Panc1 (cell line): ENCODE results near the gene FOXO1. TPM values are rescaled to one million over a fixed set of nuclear protein-coding genes. Genes with fewer than 3 reads are reported as not detected.

Experiments used
- ATAC-seq: fragments of 200-7000 bp; cut with Tn5 transposase; 2 replicates; pipeline ENCODE4 v1.9.1; 2020; ENCODE audit warnings: mild to moderate bottlenecking, moderate library complexity
- BruUV-seq: library from RNA; stranded (reverse); fragments of 400-500 nt; replicated peaks from 2 replicates; lab custom pipeline; 2021; lab: Mats Ljungman, UMichigan
- CTCF ChIA-PET: fragments of 300-600 bp; sonication (Branson Sonifier 250); formaldehyde crosslinking; loops from one replicate; lab custom pipeline; 2022; ENCODE audit warnings: antibody characterized with exemption; lab: Charles Lee
- POLR2A ChIA-PET: fragments of 300-600 bp; sonication (Branson Sonifier 250); formaldehyde crosslinking; loops from one replicate; lab custom pipeline; 2022; ENCODE audit warnings: antibody characterized with exemption; lab: Charles Lee
- DNase-seq: peaks from one replicate; pipeline ENCODE4 v3.0.0-alpha.2; 2010; ENCODE audit warnings: low read depth, low spot score
- H3K27ac ChIP-seq: 2 replicates; pipeline ENCODE4 v1.5.1; 2011; ENCODE audit warnings: mild to moderate bottlenecking, low read length, inconsistent platforms
- H3K27me3 ChIP-seq: fragments of 200-500 bp; sonication (Bioruptor generic); 2 replicates; pipeline ENCODE4 v1.6.0; 2014; ENCODE audit warnings: low read length, inconsistent platforms; ENCODE audit not compliant: control insufficient read depth, insufficient read depth
- H3K36me3 ChIP-seq: fragments of 200-500 bp; sonication (Bioruptor generic); 2 replicates; pipeline ENCODE4 v1.5.1; 2014; ENCODE audit warnings: inconsistent platforms, mild to moderate bottlenecking, low read length, moderate library complexity; ENCODE audit not compliant: control insufficient read depth, insufficient read depth
- H3K4me1 ChIP-seq: 2 replicates; pipeline ENCODE4 v1.5.1; 2011; ENCODE audit warnings: inconsistent platforms, mild to moderate bottlenecking, low read length, moderate library complexity; ENCODE audit not compliant: control insufficient read depth, insufficient read depth
- H3K4me3 ChIP-seq, 2 experiments: 2 replicates each; pipeline ENCODE4 v1.5.1; 2011 to 2012; ENCODE audit warnings: low read depth in 2 of 2, low read length in 2 of 2, mild to moderate bottlenecking in 2 of 2, inconsistent platforms in 1 of 2, moderate library complexity in 1 of 2
- H3K9me3 ChIP-seq: fragments of 200-500 bp; sonication (Bioruptor generic); 2 replicates; pipeline ENCODE4 v1.5.1; 2014; ENCODE audit warnings: low read depth, mild to moderate bottlenecking, inconsistent platforms, low read length, moderate library complexity; ENCODE audit not compliant: control insufficient read depth, insufficient read depth
- POLR2AphosphoS5 ChIP-seq: IDR thresholded peaks from 2 replicates; pipeline ENCODE4 v1.6.1; 2012; ENCODE audit warnings: mild to moderate bottlenecking, low read depth, low read length, moderate library complexity
- SIN3A ChIP-seq: IDR thresholded peaks from 2 replicates; pipeline ENCODE4 v1.6.1; 2012; ENCODE audit warnings: low read depth, mild to moderate bottlenecking, low read length, moderate library complexity, borderline replicate concordance; ENCODE audit not compliant: insufficient read depth
- TCF7L2 ChIP-seq: IDR thresholded peaks from 2 replicates; pipeline ENCODE4 v1.6.1; 2011; ENCODE audit warnings: mild to moderate bottlenecking, low read depth, low read length, inconsistent platforms
- in situ Hi-C: cut with HindIII; loops from 2 replicates; pipeline ENCODE4 v1.10.0; 2016; ENCODE audit warnings: low sequenced_read_pairs, low pct_unique_long_range_greater_than_20kb
- intact Hi-C: fragments of 100-400 bp; cut with micrococcal nuclease; formaldehyde crosslinking; loops from one replicate; pipeline ENCODE4 v1.10.0; 2022; ENCODE audit not compliant: unreplicated experiment
- total RNA-seq: library from RNA; stranded (reverse); gene quantifications from one replicate; pipeline ENCODE4 v1.2.1, GENCODE V29; 2021; ENCODE audit not compliant: unreplicated experiment
- TF ChIP-seq, protein P1 (sequence below): fragments of 450-650 bp; IDR thresholded peaks from 2 replicates; pipeline ENCODE4 v1.5.1; 2017; ENCODE audit warnings: mild to moderate bottlenecking
- TF ChIP-seq, protein P2 (sequence below), 2 experiments: IDR thresholded peaks; 2 replicates each; pipeline ENCODE4 v1.6.1; 2011 to 2012; ENCODE audit warnings: low read depth in 2 of 2, control low read depth in 1 of 2, low read length in 1 of 2, mild to moderate bottlenecking in 1 of 2, moderate library complexity in 1 of 2; ENCODE audit not compliant: insufficient read depth in 1 of 2

FOXO1 gene
- total RNA-seq, 1 experiment from 2014 or later: 2.1 TPM

DNA sequence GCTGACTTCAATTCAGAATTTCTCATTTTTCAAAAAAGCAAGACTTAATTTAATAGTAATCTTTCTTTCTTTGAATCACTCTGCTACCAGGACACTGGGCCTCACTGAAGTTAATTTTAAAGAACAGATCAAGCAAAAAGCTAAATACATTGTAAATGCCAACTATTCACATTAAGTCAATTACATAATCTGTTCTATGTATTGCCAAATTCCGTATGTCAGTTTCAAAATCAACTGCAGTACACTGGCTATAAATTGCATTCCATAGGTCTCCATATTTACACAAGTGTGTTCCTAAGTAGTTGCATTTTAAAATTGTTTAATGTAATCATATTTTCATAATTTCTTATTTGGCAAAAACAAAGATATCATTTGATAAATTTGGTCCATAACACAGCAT lies 10.1 kb downstream of the FOXO1 start:
- BruUV-seq: no TSS peak
- Histone ChIP-seq H3K27ac (no peak overlapping the region), H3K4me1 (no peaks in the 10 kb centered on the region), H3K27me3 (no peaks in the 10 kb centered on the region), H3K36me3 (no peaks in the 10 kb centered on the region), H3K4me3 (no peak overlapping the region), H3K9me3 (no peaks in the 10 kb centered on the region)
- DNase-seq (no peak), ATAC-seq (no peak)
- POLR2A ChIA-PET: no interaction called here
- in situ Hi-C loops: no loop called here
- CTCF ChIA-PET: interaction anchor here (0.6 kb wide), 1 partner anchor 1288 kb away, joined by 5 read pairs; no protein-coding TSS in a partner anchor
- intact Hi-C loops: no loop called here
- TF ChIP-seq, protein P1, sequence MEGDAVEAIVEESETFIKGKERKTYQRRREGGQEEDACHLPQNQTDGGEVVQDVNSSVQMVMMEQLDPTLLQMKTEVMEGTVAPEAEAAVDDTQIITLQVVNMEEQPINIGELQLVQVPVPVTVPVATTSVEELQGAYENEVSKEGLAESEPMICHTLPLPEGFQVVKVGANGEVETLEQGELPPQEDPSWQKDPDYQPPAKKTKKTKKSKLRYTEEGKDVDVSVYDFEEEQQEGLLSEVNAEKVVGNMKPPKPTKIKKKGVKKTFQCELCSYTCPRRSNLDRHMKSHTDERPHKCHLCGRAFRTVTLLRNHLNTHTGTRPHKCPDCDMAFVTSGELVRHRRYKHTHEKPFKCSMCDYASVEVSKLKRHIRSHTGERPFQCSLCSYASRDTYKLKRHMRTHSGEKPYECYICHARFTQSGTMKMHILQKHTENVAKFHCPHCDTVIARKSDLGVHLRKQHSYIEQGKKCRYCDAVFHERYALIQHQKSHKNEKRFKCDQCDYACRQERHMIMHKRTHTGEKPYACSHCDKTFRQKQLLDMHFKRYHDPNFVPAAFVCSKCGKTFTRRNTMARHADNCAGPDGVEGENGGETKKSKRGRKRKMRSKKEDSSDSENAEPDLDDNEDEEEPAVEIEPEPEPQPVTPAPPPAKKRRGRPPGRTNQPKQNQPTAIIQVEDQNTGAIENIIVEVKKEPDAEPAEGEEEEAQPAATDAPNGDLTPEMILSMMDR: no peak

DNA sequence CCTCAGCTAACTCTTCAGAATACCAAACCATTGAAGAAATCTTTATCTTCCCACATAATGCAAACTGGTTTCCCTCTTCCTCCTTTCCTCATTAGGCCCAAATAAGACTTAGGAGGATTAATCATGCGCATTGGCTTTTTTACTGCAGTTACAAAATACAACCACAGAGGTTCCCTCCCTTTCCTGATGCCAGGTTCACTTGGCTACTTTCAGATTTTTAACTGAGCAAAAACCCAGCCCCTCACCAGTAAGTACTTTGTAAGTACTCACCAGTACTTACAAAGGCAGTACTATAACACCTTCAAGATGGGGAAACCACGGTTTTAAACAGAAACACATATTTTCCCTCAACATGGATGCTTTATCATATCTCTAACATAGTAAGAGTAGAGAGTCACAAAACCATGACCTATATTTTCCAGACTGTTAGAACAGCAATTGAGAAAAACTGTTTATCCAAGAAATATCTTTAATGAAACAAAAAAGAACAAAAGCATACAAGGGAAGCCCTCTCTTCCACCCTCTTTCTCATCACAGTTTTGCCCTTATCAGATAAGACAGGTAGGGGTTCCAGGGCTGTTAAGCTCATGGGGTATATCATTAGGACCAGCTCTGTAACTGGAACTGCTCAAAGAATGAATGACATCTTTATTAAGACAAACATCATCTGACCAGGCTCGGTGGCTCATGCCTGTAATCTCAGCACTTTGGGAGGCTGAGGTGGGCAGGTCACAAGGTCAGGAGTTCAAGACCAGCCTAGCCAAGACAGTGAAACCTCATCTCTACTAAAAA lies 12.7 kb downstream of the FOXO1 start:
- TF ChIP-seq POLR2AphosphoS5 (no peak), TCF7L2 (no peak), SIN3A (no peak)
- TF ChIP-seq, protein P2, sequence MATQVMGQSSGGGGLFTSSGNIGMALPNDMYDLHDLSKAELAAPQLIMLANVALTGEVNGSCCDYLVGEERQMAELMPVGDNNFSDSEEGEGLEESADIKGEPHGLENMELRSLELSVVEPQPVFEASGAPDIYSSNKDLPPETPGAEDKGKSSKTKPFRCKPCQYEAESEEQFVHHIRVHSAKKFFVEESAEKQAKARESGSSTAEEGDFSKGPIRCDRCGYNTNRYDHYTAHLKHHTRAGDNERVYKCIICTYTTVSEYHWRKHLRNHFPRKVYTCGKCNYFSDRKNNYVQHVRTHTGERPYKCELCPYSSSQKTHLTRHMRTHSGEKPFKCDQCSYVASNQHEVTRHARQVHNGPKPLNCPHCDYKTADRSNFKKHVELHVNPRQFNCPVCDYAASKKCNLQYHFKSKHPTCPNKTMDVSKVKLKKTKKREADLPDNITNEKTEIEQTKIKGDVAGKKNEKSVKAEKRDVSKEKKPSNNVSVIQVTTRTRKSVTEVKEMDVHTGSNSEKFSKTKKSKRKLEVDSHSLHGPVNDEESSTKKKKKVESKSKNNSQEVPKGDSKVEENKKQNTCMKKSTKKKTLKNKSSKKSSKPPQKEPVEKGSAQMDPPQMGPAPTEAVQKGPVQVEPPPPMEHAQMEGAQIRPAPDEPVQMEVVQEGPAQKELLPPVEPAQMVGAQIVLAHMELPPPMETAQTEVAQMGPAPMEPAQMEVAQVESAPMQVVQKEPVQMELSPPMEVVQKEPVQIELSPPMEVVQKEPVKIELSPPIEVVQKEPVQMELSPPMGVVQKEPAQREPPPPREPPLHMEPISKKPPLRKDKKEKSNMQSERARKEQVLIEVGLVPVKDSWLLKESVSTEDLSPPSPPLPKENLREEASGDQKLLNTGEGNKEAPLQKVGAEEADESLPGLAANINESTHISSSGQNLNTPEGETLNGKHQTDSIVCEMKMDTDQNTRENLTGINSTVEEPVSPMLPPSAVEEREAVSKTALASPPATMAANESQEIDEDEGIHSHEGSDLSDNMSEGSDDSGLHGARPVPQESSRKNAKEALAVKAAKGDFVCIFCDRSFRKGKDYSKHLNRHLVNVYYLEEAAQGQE (IDR thresholded peaks at IDR 0.05; ENCODE audit: insufficient read depth in 1 of 2, low read depth in 2 of 2, low read length in 1 of 2): no peak
- TF ChIP-seq, protein P1: no peak
- POLR2A ChIA-PET: no interaction called here
- CTCF ChIA-PET: no interaction called here
- Histone ChIP-seq H3K36me3 (no peaks in the 10 kb centered on the region), H3K9me3 (no peaks in the 10 kb centered on the region), H3K27me3 (no peaks in the 10 kb centered on the region), H3K4me1 (no peaks in the 10 kb centered on the region), H3K4me3 (no peak overlapping the region), H3K27ac (no peak overlapping the region)
- intact Hi-C loops: no loop called here
- no TSS peak for BruUV-seq
- ATAC-seq (no peak), DNase-seq (no peak)
- in situ Hi-C loops: no loop called here
